Neural progenitor cell (in vitro differentiated cells): ENCODE data around the gene SYCE1. TPM values are rescaled to one million over a fixed set of nuclear protein-coding genes. Genes with fewer than 3 reads are reported as not detected.

ENCODE experiments used
- DNase-seq: peaks from one replicate; pipeline ENCODE4 v3.0.0-alpha.2; 2016; ENCODE audit warnings: low spot score
- H2AFZ ChIP-seq: fragments of 200-600 bp; sonication (generic); replicated peaks from 2 replicates; pipeline ENCODE4 v1.6.1; 2016; ENCODE audit warnings: antibody characterized with exemption
- H3F3A ChIP-seq: fragments of 200-600 bp; sonication (generic); 2 replicates; pipeline ENCODE4 v1.6.1; 2016; ENCODE audit warnings: antibody characterized with exemption, low read depth
- H3K27ac ChIP-seq: fragments of 200-600 bp; sonication (generic); 2 replicates; pipeline ENCODE4 v1.5.1; 2016; ENCODE audit warnings: mild to moderate bottlenecking
- H3K27me3 ChIP-seq: fragments of 200-600 bp; sonication (generic); 2 replicates; pipeline ENCODE4 v1.6.1; 2016; ENCODE audit warnings: mild to moderate bottlenecking, moderate library complexity
- H3K36me3 ChIP-seq: fragments of 200-600 bp; sonication (generic); 2 replicates; pipeline ENCODE4 v1.5.1; 2016
- H3K4me1 ChIP-seq: fragments of 200-600 bp; sonication (generic); 2 replicates; pipeline ENCODE4 v1.6.1; 2016; ENCODE audit warnings: mixed run types
- H3K4me2 ChIP-seq: fragments of 200-600 bp; sonication (generic); 2 replicates; pipeline ENCODE4 v1.6.1; 2016
- H3K4me3 ChIP-seq: fragments of 200-600 bp; sonication (generic); 2 replicates; pipeline ENCODE4 v1.5.1; 2016
- H3K79me2 ChIP-seq: fragments of 200-600 bp; sonication (generic); 2 replicates; pipeline ENCODE4 v1.6.1; 2016; ENCODE audit warnings: low read depth
- H3K9ac ChIP-seq: fragments of 200-600 bp; sonication (generic); 2 replicates; pipeline ENCODE4 v1.6.1; 2016
- H3K9me3 ChIP-seq: fragments of 200-600 bp; sonication (generic); 2 replicates; pipeline ENCODE4 v1.5.1; 2016; ENCODE audit warnings: low read depth
- H4K20me1 ChIP-seq: fragments of 200-600 bp; sonication (generic); 2 replicates; pipeline ENCODE4 v1.6.1; 2016; ENCODE audit warnings: low read depth
- H3K27ac Mint-ChIP-seq: 3 replicates; pipeline ENCODE4 v1.8.0; 2021; ENCODE audit warnings: mixed read lengths
- H3K27me3 Mint-ChIP-seq: 2 replicates; pipeline ENCODE4 v1.8.0; 2022; ENCODE audit warnings: low read depth, mild to moderate bottlenecking, inconsistent platforms, moderate library complexity, mixed read lengths; ENCODE audit not compliant: insufficient read depth
- H3K36me3 Mint-ChIP-seq: 3 replicates; pipeline ENCODE4 v1.8.0; 2021; ENCODE audit warnings: mixed read lengths
- H3K4me1 Mint-ChIP-seq: 3 replicates; pipeline ENCODE4 v1.8.0; 2021; ENCODE audit warnings: mixed read lengths
- H3K4me3 Mint-ChIP-seq: 3 replicates; pipeline ENCODE4 v1.8.0; 2021; ENCODE audit warnings: mild to moderate bottlenecking, moderate library complexity, mixed read lengths
- H3K9me3 Mint-ChIP-seq: 3 replicates; pipeline ENCODE4 v1.8.0; 2020; ENCODE audit warnings: mixed read lengths
- CTCF ChIP-seq: fragments of 200-600 bp; sonication (generic); IDR thresholded peaks from 2 replicates; pipeline ENCODE4 v1.5.1; 2017; ENCODE audit warnings: antibody characterized with exemption, mild to moderate bottlenecking
- EZH2 ChIP-seq: fragments of 200-600 bp; sonication (generic); IDR thresholded peaks from 2 replicates; pipeline ENCODE4 v1.6.1; 2017; ENCODE audit warnings: antibody characterized with exemption, mild to moderate bottlenecking, moderate library complexity
- EZH2phosphoT487 ChIP-seq: fragments of 200-600 bp; sonication (generic); IDR thresholded peaks from 2 replicates; pipeline ENCODE4 v1.6.1; 2017; ENCODE audit warnings: antibody characterized with exemption
- total RNA-seq: library from RNA; depleted of rRNA; stranded (reverse); fragments of >200 nt; gene quantifications from 2 replicates; pipeline ENCODE4 v1.2.3, GENCODE V29; 2015; ENCODE audit warnings: low replicate concordance

Gene SYCE1
- total RNA-seq, 1 donor from 2014 or later, result not detected

GRCh38 chr10:133537546-133538545 lies 27.5 kb downstream of the SYCE1 start:
- DNase-seq, result no peak
- Histone ChIP-seq H3K36me3 (no peaks in the 10 kb centered on the region), H3K27ac (no peak overlapping the region), H3K4me1 (no peaks in the 10 kb centered on the region), H3K79me2 (no peaks in the 10 kb centered on the region), H3K27me3 (no peaks in the 10 kb centered on the region), H2AFZ (no peak overlapping the region), H3K9ac (no peak overlapping the region), H4K20me1 (no peaks in the 10 kb centered on the region), H3K4me2 (no peak overlapping the region), H3F3A (no peaks in the 10 kb centered on the region), H3K4me3 (no peak overlapping the region), H3K9me3 (peaks cover 9% of the 10 kb centered on the region)
- Mint-ChIP-seq H3K4me3 (no peak overlapping the region), H3K27ac (no peak overlapping the region), H3K4me1 (no peaks in the 10 kb centered on the region), H3K9me3 (peaks cover 12% of the 10 kb centered on the region), H3K36me3 (no peaks in the 10 kb centered on the region), H3K27me3 (peaks cover 6% of the 10 kb centered on the region)
- no peak for TF ChIP-seq EZH2
- TF ChIP-seq CTCF, result no peak
- TF ChIP-seq EZH2phosphoT487, result no peak

GRCh38 chr10:133536198-133536597 lies 29.2 kb downstream of the SYCE1 start:
- no peak overlapping the region for H3K4me3 Mint-ChIP-seq
- H3K9me3 ChIP-seq, result peaks cover 5% of the 10 kb centered on the region
- H3K9ac ChIP-seq, result no peak overlapping the region
- H3K4me1 ChIP-seq, result no peaks in the 10 kb centered on the region
- DNase-seq, result no peak
- no peak overlapping the region for H2AFZ ChIP-seq
- no peaks in the 10 kb centered on the region for H3K36me3 ChIP-seq
- H3K4me3 ChIP-seq, result no peak overlapping the region
- H3K36me3 Mint-ChIP-seq, result no peaks in the 10 kb centered on the region
- H3K27ac ChIP-seq, result no peak overlapping the region
- H3F3A ChIP-seq, result no peaks in the 10 kb centered on the region
- H3K27ac Mint-ChIP-seq, result no peak overlapping the region
- no peak overlapping the region for H3K4me2 ChIP-seq
- H3K9me3 Mint-ChIP-seq, result peaks cover 19% of the 10 kb centered on the region
- H3K4me1 Mint-ChIP-seq, result no peaks in the 10 kb centered on the region
- H3K27me3 Mint-ChIP-seq, result peaks cover 10% of the 10 kb centered on the region
- no peaks in the 10 kb centered on the region for H3K27me3 ChIP-seq
- no peaks in the 10 kb centered on the region for H3K79me2 ChIP-seq
- H4K20me1 ChIP-seq, result no peaks in the 10 kb centered on the region
- TF ChIP-seq EZH2phosphoT487, result no peak
- TF ChIP-seq EZH2, result no peak
- TF ChIP-seq CTCF, result no peak

GRCh38 chr10:133534417-133534816 lies 31.0 kb downstream of the SYCE1 start:
- no peak overlapping the region for H3K9ac ChIP-seq
- no peaks in the 10 kb centered on the region for H3K79me2 ChIP-seq
- H4K20me1 ChIP-seq, result no peaks in the 10 kb centered on the region
- no peaks in the 10 kb centered on the region for H3F3A ChIP-seq
- H3K4me1 ChIP-seq, result no peaks in the 10 kb centered on the region
- Mint-ChIP-seq H3K4me1 (no peaks in the 10 kb centered on the region), H3K27ac (no peak overlapping the region), H3K27me3 (peaks cover 8% of the 10 kb centered on the region), H3K4me3 (no peak overlapping the region), H3K9me3 (peaks cover 25% of the 10 kb centered on the region), H3K36me3 (no peaks in the 10 kb centered on the region)
- H3K9me3 ChIP-seq, result peaks cover 5% of the 10 kb centered on the region
- H3K27ac ChIP-seq, result no peak overlapping the region
- H3K4me3 ChIP-seq, result no peak overlapping the region
- no peak overlapping the region for H3K4me2 ChIP-seq
- TF ChIP-seq CTCF (no peak), EZH2 (no peak), EZH2phosphoT487 (no peak)
- no peak for DNase-seq
- no peaks in the 10 kb centered on the region for H3K27me3 ChIP-seq
- H3K36me3 ChIP-seq, result no peaks in the 10 kb centered on the region
- H2AFZ ChIP-seq, result no peak overlapping the region
